Glutamatergic neuron (in vitro differentiated cells): ENCODE results near the gene MOV10L1. TPM values are rescaled to one million over a fixed set of nuclear protein-coding genes. Genes with fewer than 3 reads are reported as not detected.

Experiments used
- DNase-seq: peaks from one replicate; pipeline ENCODE4 v3.0.0; 2022
- H3K27ac Mint-ChIP-seq: one replicate; pipeline ENCODE4 v1.8.0; 2020; ENCODE audit warnings: mild to moderate bottlenecking, mixed read lengths, inconsistent platforms; ENCODE audit not compliant: unreplicated experiment
- H3K27me3 Mint-ChIP-seq: one replicate; pipeline ENCODE4 v1.8.0; 2020; ENCODE audit warnings: mild to moderate bottlenecking, moderate library complexity, mixed read lengths, inconsistent platforms; ENCODE audit not compliant: unreplicated experiment
- H3K36me3 Mint-ChIP-seq: one replicate; pipeline ENCODE4 v1.8.0; 2020; ENCODE audit warnings: mild to moderate bottlenecking, mixed read lengths, inconsistent platforms; ENCODE audit not compliant: unreplicated experiment
- H3K4me1 Mint-ChIP-seq: one replicate; pipeline ENCODE4 v1.8.0; 2020; ENCODE audit warnings: mild to moderate bottlenecking, low read depth, mixed read lengths, inconsistent platforms; ENCODE audit not compliant: unreplicated experiment
- H3K4me3 Mint-ChIP-seq: one replicate; pipeline ENCODE4 v1.8.0; 2020; ENCODE audit warnings: mild to moderate bottlenecking, mixed read lengths, inconsistent platforms; ENCODE audit not compliant: unreplicated experiment
- H3K9me3 Mint-ChIP-seq: one replicate; pipeline ENCODE4 v1.8.0; 2020; ENCODE audit warnings: mild to moderate bottlenecking, moderate library complexity, mixed read lengths, inconsistent platforms; ENCODE audit not compliant: unreplicated experiment
- total RNA-seq: library from RNA; stranded (reverse); fragmentation: NEBNext Ultra II Directional; extraction: Animal tissue kit (Norgen Biotek cat#: 25700); gene quantifications from one replicate; pipeline ENCODE4 v1.2.1, GENCODE V29; 2021; ENCODE audit not compliant: unreplicated experiment
- TF ChIP-seq, protein P1 (sequence below): fragments of 200-600 bp; sonication (generic); IDR thresholded peaks from one replicate; pipeline ENCODE4 v1.5.0; 2021; ENCODE audit not compliant: partially characterized antibody, unreplicated experiment

The MOV10L1 gene
- total RNA-seq, 1 donor from 2014 or later = 0.34 TPM

DNA sequence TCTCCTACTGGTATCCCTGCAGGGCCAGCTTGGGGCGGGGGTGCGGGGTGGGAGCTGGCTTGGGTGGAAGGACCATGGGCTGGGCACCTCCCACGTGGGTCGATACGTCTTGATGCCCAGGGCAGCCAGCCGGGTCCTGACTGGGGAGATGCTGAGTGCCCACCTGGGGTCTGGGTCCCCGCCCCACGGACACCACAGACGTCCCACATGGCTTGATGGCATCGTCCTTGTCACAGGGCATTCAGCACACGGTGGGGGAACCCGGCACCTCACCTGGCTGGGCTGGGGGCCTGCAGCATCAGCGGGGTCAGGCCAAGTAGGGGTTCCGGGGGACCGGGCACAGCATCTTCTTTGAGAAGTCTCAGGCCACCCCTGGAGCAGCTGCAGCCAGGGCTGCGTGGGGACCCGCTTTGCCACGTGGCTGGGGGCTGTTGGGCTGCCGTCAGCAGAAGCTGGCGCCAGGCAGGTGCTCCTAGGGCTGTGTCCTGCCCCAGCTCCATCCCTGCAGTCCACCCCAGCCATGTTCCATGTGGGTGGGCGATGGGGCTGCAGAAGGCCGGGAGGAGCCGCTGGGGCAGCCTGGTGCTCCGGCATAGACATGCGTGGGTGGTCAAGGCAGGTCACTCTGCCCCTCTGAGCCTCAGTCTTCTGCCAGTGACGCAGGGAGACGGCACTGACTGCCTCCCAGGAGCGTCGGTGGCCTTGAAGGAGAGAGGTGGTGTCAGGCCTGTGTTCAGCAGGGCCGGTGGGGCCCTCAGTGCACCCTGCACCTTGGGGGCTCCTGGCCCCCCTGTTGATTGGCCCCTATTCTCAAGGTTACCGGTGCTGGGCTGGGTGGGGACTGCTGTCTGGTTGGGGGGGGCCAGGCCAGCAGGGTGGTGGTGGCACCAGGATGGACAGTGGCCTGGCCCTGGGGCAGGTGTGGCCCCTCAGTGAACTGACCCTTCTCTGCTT lies 119.4 kb downstream of the MOV10L1 start:
- Mint-ChIP-seq H3K27ac (no peak overlapping the region), H3K4me1 (peaks cover 7% of the 10 kb centered on the region), H3K9me3 (peaks cover 13% of the 10 kb centered on the region), H3K27me3 (peaks cover 9% of the 10 kb centered on the region), H3K36me3 (peaks cover 18% of the 10 kb centered on the region), H3K4me3 (no peak overlapping the region)
- TF ChIP-seq, protein P1, sequence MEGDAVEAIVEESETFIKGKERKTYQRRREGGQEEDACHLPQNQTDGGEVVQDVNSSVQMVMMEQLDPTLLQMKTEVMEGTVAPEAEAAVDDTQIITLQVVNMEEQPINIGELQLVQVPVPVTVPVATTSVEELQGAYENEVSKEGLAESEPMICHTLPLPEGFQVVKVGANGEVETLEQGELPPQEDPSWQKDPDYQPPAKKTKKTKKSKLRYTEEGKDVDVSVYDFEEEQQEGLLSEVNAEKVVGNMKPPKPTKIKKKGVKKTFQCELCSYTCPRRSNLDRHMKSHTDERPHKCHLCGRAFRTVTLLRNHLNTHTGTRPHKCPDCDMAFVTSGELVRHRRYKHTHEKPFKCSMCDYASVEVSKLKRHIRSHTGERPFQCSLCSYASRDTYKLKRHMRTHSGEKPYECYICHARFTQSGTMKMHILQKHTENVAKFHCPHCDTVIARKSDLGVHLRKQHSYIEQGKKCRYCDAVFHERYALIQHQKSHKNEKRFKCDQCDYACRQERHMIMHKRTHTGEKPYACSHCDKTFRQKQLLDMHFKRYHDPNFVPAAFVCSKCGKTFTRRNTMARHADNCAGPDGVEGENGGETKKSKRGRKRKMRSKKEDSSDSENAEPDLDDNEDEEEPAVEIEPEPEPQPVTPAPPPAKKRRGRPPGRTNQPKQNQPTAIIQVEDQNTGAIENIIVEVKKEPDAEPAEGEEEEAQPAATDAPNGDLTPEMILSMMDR = no peak
- no peak for DNase-seq

DNA sequence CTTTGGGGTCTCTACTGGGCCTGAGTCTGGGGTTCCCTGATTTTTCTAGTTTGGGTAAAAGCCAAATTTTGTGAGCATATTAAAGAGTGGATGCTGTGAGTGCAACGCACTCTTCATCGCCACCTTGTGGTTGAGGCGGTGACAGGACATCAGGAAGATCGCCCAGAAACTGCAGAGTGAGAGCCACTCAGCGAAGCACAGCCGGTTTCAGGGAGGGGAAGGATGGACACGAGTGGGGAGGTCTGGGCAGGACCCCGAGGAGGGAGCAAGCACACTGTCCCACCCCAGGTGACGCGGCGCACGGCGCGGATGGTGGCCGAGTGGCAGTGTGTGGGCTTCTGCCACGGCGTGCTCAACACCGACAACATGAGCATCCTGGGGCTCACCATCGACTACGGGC lies 120.1 kb downstream of the MOV10L1 start:
- DNase-seq = peak; percentile 77
- peaks cover 21% of the 10 kb centered on the region for H3K36me3 Mint-ChIP-seq
- peaks cover 7% of the 10 kb centered on the region for H3K4me1 Mint-ChIP-seq
- peak overlapping the region; percentile 25 for H3K4me3 Mint-ChIP-seq
- H3K27me3 Mint-ChIP-seq = peaks cover 11% of the 10 kb centered on the region
- H3K27ac Mint-ChIP-seq = no peak overlapping the region
- H3K9me3 Mint-ChIP-seq = peaks cover 10% of the 10 kb centered on the region
- TF ChIP-seq, protein P1 = peak; percentile 85

DNA sequence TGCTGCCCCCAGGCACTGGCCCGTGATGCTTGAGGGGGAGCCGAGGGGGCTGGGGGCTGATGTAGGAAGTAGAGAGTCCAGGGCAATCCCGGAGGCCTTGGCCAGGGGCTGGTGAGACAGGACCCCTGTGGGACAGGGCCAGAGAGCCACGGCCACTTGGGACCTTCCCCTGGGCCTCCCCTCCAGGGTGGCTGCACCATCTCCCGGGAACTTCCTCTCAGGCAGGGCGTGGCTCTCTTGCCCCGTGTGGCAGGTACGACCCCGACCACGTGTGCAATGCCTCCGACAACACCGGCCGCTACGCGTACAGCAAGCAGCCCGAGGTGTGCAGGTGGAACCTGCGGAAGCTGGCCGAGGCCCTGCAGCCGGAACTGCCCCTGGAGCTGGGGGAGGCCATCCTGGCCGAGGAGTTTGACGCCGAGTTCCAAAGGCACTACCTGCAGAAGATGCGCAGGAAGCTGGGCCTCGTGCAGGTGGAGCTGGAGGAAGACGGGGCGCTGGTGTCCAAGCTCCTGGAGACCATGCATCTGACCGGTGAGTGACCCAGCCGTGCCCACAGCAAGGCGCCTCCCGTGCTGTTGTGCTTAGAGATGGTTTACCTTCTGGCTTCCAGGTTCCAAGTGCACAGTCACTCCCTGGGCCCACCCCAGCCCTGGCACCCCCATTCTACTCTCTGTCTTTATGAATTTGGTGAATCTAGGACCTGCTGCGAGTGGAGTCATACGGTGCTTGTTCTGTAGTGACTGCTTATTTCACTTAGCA lies 120.8 kb downstream of the MOV10L1 start:
- peaks cover 8% of the 10 kb centered on the region for H3K9me3 Mint-ChIP-seq
- TF ChIP-seq, protein P1 = no peak
- peaks cover 15% of the 10 kb centered on the region for H3K27me3 Mint-ChIP-seq
- no peak overlapping the region for H3K27ac Mint-ChIP-seq
- no peak overlapping the region for H3K4me3 Mint-ChIP-seq
- no peak for DNase-seq
- peaks cover 22% of the 10 kb centered on the region for H3K36me3 Mint-ChIP-seq
- peaks cover 7% of the 10 kb centered on the region for H3K4me1 Mint-ChIP-seq

DNA sequence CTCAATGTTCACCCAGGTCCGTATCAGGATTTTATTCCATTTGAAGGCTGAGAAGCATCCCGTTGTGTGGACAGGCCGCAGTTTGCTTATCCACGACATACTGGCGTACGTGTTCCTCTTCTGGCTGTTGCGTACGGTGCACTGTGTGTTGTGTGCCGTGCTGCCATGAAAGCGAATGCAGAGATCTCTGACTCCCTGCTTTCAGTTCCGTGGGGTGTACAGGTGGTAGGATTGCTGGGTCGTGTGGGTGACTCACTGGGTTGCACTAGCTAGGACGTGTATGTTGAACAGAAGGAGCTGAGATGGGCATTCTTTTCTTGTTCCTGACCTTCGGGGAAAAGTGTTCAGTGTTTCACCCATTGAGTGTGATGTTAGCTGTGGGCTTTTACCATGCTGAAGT lies 121.3 kb downstream of the MOV10L1 start:
- Mint-ChIP-seq H3K4me3 (no peak overlapping the region), H3K27me3 (peaks cover 18% of the 10 kb centered on the region), H3K27ac (peak overlapping the region; percentile 46), H3K4me1 (peaks cover 7% of the 10 kb centered on the region), H3K9me3 (peaks cover 10% of the 10 kb centered on the region), H3K36me3 (peaks cover 22% of the 10 kb centered on the region)
- TF ChIP-seq, protein P1 = no peak
- DNase-seq = no peak

Other genes starting within 250 kb of the MOV10L1 start
- 53.5 TPM for gene ZBED4, start 236.2 kb upstream of the MOV10L1 start, total RNA-seq
- 14.7 TPM for gene ALG12, start 171.6 kb upstream of the MOV10L1 start, total RNA-seq
- 24.9 TPM for gene CRELD2, start 171.4 kb upstream of the MOV10L1 start, total RNA-seq
- gene PIM3, start 129.2 kb upstream of the MOV10L1 start, total RNA-seq = 32.3 TPM
- gene IL17REL, start 77.2 kb upstream of the MOV10L1 start, total RNA-seq = not detected
- not detected for gene TTLL8, start 31.7 kb upstream of the MOV10L1 start, total RNA-seq
- not detected for gene MLC1, start 4.6 kb upstream of the MOV10L1 start, total RNA-seq
- gene PANX2, start 80.7 kb downstream of the MOV10L1 start, total RNA-seq = 1.8 TPM
- gene TRABD, start 95.9 kb downstream of the MOV10L1 start, total RNA-seq = 31.3 TPM
- gene SELENOO, start 111.0 kb downstream of the MOV10L1 start, total RNA-seq = 23.9 TPM
- 51.0 TPM for gene TUBGCP6, start 155.0 kb downstream of the MOV10L1 start, total RNA-seq
- 88.2 TPM for gene HDAC10, start 161.3 kb downstream of the MOV10L1 start, total RNA-seq
- gene MAPK12, start 171.7 kb downstream of the MOV10L1 start, total RNA-seq = 88.5 TPM
- 131 TPM for gene MAPK11, start 180.4 kb downstream of the MOV10L1 start, total RNA-seq
- gene PLXNB2, start 217.6 kb downstream of the MOV10L1 start, total RNA-seq = 95.2 TPM
- 32.1 TPM for gene DENND6B, start 237.0 kb downstream of the MOV10L1 start, total RNA-seq